GM19238 (cell line): ENCODE measurements around the gene PPP2R5C.

Source experiments
- DNase-seq: peaks from one replicate; pipeline ENCODE4 v3.0.0; 2011; ENCODE audit warnings: low spot score; ENCODE audit not compliant: insufficient read length

PPP2R5C gene

DNA sequence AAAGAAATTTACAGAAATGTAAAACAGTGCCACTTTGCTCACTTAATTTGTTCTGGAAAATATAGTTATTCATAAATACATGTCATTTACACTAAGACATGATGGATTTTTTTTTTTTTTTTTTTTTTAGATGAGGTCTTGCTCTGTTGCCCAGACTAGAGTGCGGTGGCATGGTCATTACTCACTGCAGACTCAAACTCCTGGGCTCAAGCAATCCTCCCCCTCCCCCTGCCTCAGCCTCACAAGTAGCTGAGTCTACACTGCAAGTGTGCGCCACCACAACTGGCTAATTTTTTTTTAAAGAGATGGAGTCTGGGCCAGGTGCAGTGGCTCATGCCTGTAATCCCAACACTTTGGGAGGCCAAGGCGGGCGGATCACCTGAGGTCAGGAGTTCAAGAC, 101.2 kb downstream of the PPP2R5C start:
- no peak for DNase-seq

DNA sequence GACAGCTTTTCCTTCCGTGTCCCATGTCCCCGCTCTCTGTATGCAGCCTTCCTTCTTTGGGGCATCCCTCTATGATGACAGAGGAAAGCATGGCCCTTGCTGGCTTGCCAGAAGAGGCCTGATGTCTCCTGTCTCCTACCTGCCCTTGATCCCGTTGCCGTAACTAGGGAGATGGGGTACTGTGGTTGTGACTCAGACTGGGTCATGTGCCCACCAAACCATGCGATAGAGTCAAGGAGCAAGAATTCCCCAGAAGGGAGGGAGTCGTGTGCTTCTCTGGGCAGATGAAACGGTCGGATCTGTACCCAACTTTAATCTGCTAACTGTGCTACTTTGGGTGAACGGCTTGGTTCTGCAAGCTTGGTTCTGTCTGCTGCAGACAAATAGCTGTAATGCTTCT, 103.8 kb downstream of the PPP2R5C start:
- no peak for DNase-seq

DNA sequence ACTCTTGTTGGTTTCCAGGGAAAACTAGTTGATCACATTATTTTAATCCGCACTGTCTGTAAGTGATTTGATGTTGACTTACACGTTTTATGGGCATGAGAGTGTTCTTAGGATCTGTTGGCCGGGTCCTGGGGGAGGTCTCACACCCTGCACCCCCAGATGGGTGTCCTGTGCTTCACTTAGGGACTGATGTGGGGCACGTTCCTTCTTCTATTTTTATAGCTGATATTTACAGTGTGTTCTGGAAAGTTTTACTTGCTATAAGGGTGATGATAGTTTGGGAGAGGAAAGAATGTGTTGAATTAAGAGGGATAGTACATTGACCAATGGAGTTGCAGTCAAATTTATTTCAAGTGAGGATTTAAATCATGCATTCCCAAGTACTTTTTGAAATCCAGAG, 106.3 kb downstream of the PPP2R5C start:
- no peak for DNase-seq

DNA sequence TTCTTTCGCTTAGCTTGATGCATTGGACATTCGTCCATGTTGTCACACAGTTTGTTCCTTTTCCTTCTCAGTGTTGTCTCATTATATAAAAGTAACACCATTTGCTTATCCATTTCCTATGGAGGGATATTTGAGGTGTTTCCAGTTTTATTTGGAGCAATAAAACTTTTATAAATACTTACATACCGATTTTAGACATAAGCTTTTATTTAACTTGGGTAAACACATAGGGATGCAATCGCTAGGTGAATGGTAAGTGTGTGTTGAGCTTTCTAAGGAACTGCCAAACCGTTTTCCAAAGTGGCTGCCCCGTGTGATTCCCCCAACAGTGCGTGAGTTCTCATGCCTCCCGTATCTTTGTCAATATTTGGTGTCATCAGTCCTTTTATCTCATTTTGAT, 107.7 kb downstream of the PPP2R5C start:
- no peak for DNase-seq

GRCh38 chr14:101870273-101870939, 108.9 kb downstream of the PPP2R5C start:
- DNase-seq = no peak

DNA sequence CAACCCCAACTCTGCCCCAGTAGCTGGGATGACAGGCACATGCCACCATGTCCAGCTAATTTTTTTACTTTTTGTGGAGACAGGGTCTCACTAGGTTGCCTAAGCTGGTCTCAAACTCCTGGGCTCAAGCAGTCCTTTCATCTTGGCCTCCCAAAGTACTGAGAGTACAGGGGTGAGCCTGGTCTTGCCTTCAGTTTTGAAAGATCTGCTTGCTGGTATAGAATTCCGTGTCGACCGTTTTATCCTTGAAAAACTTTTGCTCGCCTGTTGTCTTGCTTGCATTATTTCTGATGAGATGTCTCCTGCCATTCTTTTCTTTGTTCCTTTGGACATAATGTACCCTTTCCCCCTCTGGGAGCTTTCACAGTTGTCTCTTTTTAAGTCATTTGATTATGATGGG, 110.8 kb downstream of the PPP2R5C start:
- DNase-seq = no peak

GRCh38 chr14:101873076-101873825, 111.7 kb downstream of the PPP2R5C start:
- no peak for DNase-seq

GRCh38 chr14:101873991-101874390, 112.5 kb downstream of the PPP2R5C start:
- no peak for DNase-seq

GRCh38 chr14:101875041-101875726, 113.7 kb downstream of the PPP2R5C start:
- no peak for DNase-seq

DNA sequence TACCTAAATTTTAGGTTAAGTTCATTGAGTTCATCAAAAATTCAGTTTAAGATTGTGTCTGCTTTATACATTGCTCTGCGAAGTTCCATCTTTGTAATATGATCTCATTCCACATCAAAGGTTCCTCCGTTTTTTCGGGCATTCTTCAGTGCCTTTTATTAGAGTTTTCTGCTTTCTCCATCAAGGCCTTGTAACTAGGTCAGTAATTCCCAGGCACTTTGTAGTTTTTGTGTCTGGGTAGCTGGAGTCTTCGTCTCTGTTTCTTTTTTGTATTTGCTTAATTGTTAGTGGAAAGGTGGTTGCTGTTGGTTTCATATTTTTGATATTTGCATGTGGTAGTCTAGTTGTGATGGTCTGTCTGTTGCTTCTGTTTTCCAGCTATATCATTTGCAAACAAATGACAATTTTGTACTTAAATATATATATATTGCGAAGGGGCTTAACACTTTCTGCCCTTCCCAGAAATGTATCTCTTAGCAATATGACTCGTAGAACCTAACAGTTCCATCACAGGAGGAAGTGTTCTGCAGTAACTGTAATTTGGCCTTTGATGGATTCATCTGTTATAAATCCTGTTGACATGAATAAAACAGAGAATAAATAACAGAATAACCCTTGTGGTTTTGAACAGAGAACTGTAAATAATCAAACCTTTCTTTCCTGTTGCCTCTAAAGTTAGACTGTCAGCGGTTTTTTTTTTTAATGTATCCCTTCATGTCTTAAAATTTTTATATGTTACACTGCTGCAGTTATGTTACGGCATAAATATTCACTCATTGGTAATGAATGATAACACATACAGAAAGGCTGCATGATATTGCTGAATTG, 114.4 kb downstream of the PPP2R5C start:
- DNase-seq = no peak

DNA sequence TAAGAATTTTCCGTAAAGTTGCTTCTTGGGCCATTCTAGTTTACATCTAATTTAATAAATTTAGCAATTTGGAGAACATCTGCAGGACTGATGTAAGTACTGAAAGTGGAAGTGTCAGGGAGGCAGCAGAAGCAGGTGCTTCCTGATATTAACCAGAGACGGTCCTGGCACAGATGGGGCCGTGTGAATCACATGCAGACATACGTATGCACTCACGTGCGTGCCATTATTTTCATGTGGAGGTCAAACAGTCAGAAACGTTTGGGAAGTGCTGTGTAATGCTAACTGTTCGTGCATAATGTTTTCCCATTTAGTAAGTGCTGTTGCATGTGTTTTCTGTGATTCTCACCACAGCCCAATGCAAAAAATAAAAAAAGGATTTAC, 115.0 kb downstream of the PPP2R5C start:
- peak; percentile 63 for DNase-seq

DNA sequence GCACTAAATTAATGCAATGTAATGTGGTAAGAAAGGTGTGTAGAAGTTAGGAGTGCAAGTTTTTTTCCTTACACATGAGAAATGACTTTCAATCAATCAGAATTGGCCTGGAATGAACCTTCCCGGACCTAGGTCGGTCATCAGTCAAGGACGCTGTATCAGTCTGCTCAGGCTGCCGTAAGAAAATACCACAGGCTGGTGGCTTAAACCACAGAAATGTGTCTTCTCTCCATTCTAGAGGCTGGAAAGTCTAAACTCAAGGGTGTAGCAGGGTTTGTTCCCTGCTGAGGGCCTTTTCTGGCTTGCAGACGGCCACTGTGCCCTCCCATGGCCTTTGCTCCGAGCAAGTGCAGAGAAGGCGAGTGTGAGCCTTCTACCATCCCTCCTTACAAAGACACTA, 116.3 kb downstream of the PPP2R5C start:
- no peak for DNase-seq

GRCh38 chr14:101878211-101878821, 116.8 kb downstream of the PPP2R5C start:
- DNase-seq = no peak

GRCh38 chr14:101878822-101879528, 117.5 kb downstream of the PPP2R5C start:
- peak; percentile 16 for DNase-seq

GRCh38 chr14:101879529-101880336, 118.2 kb downstream of the PPP2R5C start:
- DNase-seq = no peak

GRCh38 chr14:101881426-101881825, 119.9 kb downstream of the PPP2R5C start:
- DNase-seq = no peak

GRCh38 chr14:101882141-101882935, 120.8 kb downstream of the PPP2R5C start:
- no peak for DNase-seq

GRCh38 chr14:101884089-101884933, 122.8 kb downstream of the PPP2R5C start:
- no peak for DNase-seq
